Left lung (tissue), 10 donors: ENCODE data around the gene CAPN5. TPM values are rescaled to one million over a fixed set of nuclear protein-coding genes. Genes with fewer than 3 reads are reported as not detected.
A peak's percentile ranks its signal among the peaks of the same experiment; 100 is the strongest.

Experiments
- ATAC-seq: fragments of 200-7000 bp; cut with Tn5 transposase; one replicate; pipeline ENCODE4 v1.9.1; 2020; ENCODE audit warnings: moderate library complexity
- DNase-seq, 4 donors: peaks; one replicate each; pipeline ENCODE4 v3.0.0-alpha.2; 2013 to 2020
- H3K27ac ChIP-seq, 2 donors: fragments of 200-600 bp; sonication (generic) in 1 of 2; one replicate each; pipeline versions ENCODE4 v1.5.0 to v1.8.0; 2020 to 2021
- H3K27me3 ChIP-seq, 2 donors: fragments of 200-600 bp; sonication (generic) in 1 of 2; one replicate each; pipeline versions ENCODE4 v1.5.0 to v1.8.0; 2020 to 2021
- H3K36me3 ChIP-seq, 2 donors: fragments of 200-600 bp; sonication (generic) in 1 of 2; one replicate each; pipeline versions ENCODE4 v1.5.0 to v1.8.0; 2020 to 2021
- H3K4me1 ChIP-seq, 2 donors: fragments of 200-600 bp; one replicate each; pipeline ENCODE4 v1.8.0; 2021
- H3K4me3 ChIP-seq, 2 donors: fragments of 200-600 bp; sonication (generic) in 1 of 2; one replicate each; pipeline versions ENCODE4 v1.5.0 to v1.8.0; 2020 to 2021; ENCODE audit warnings: mild to moderate bottlenecking in 1 of 2
- H3K9me3 ChIP-seq, 2 donors: fragments of 200-600 bp; sonication (generic) in 1 of 2; one replicate each; pipeline versions ENCODE4 v1.5.0 to v1.8.0; 2020 to 2021
- CTCF ChIP-seq, 2 donors: fragments of 200-600 bp; sonication (generic) in 1 of 2; IDR thresholded peaks; one replicate each; pipeline versions ENCODE4 v1.5.0 to v1.8.0; 2021; ENCODE audit warnings: antibody characterized with exemption in 2 of 2
- intact Hi-C, 2 donors: fragments of 100-400 bp; cut with DNase I; formaldehyde crosslinking; loops; one replicate each; pipeline versions ENCODE4 v1.11.2 to v1.14.2; 2022
- polyA plus RNA-seq, 6 donors: library from polyadenylated mRNA; unstranded; fragments of 120-200 nt; gene quantifications; one replicate each; pipeline ENCODE4 v1.2.1, GENCODE V29; 2013; ENCODE audit not compliant: insufficient read length in 6 of 6
- total RNA-seq, 2 donors: library from RNA; stranded (reverse); fragmentation: NEBNext Ultra II Directional; extraction: Animal tissue kit (Norgen Biotek cat#: 25700); gene quantifications; one replicate each; pipeline ENCODE4 v1.2.1, GENCODE V29; 2021
- donor health status: DM: no; HTN: yes; CAD: no.
- donor health status: DM: no; HTN: no; CAD: no.

The CAPN5 gene
- total and polyA plus RNA-seq, 8 donors, result 11.7 to 32.9 (median 24.8) TPM

- H3K27ac ChIP-seq, result no peak overlapping the region
- H3K9me3 ChIP-seq, result no peaks in the 10 kb centered on the region
- no peaks in the 10 kb centered on the region for H3K27me3 ChIP-seq
- intact Hi-C loops, result no loop called here
- DNase-seq (peak in 1 of 4 donors; percentile 75), ATAC-seq (no peak)
- no peaks in the 10 kb centered on the region for H3K36me3 ChIP-seq
- no peak for TF ChIP-seq CTCF (IDR thresholded peaks at IDR 0.05)
- H3K4me1 ChIP-seq, result no peaks in the 10 kb centered on the region
- no peak overlapping the region for H3K4me3 ChIP-seq
These were observed 26.5 kb downstream of the CAPN5 start for GRCh38 chr11:77093056-77093891.

- Histone ChIP-seq H3K27ac (no peak overlapping the region), H3K27me3 (no peaks in the 10 kb centered on the region), H3K36me3 (no peaks in the 10 kb centered on the region), H3K4me1 (no peaks in the 10 kb centered on the region), H3K4me3 (no peak overlapping the region), H3K9me3 (no peaks in the 10 kb centered on the region)
- no peak for TF ChIP-seq CTCF (IDR thresholded peaks at IDR 0.05)
- intact Hi-C loops, result no loop called here
- ATAC-seq (no peak), DNase-seq (peak in 1 of 4 donors; percentile 41)
These were observed 27.4 kb downstream of the CAPN5 start for GRCh38 chr11:77093987-77094840.

GRCh38 chr11:77094841-77095365 is 28.1 kb downstream of the CAPN5 start:
- no peaks in the 10 kb centered on the region for H3K9me3 ChIP-seq
- no peak overlapping the region for H3K4me3 ChIP-seq
- no peaks in the 10 kb centered on the region for H3K27me3 ChIP-seq
- ATAC-seq (no peak), DNase-seq (peak in 1 of 4 donors; percentile 52)
- no peak for TF ChIP-seq CTCF (IDR thresholded peaks at IDR 0.05)
- H3K36me3 ChIP-seq, result no peaks in the 10 kb centered on the region
- H3K27ac ChIP-seq, result no peak overlapping the region
- H3K4me1 ChIP-seq, result no peaks in the 10 kb centered on the region
- intact Hi-C loops, result no loop called here

- no peak overlapping the region for H3K27ac ChIP-seq
- intact Hi-C loops, result no loop called here
- no peak for ATAC-seq
These were observed 29.1 kb downstream of the CAPN5 start for GRCh38 chr11:77095551-77096490.

More at GRCh38 chr11:77095551-77096490, 29.1 kb downstream of the CAPN5 start:
- Histone ChIP-seq H3K4me3 (no peak overlapping the region), H3K36me3 (no peaks in the 10 kb centered on the region), H3K9me3 (no peaks in the 10 kb centered on the region), H3K27me3 (no peaks in the 10 kb centered on the region), H3K4me1 (no peaks in the 10 kb centered on the region)
- DNase-seq, result peak in 1 of 4 donors; percentile 61
- TF ChIP-seq CTCF (IDR thresholded peaks at IDR 0.05), result no peak
